ENCODE data around the gene FAM111A.

The FAM111A gene

DNA sequence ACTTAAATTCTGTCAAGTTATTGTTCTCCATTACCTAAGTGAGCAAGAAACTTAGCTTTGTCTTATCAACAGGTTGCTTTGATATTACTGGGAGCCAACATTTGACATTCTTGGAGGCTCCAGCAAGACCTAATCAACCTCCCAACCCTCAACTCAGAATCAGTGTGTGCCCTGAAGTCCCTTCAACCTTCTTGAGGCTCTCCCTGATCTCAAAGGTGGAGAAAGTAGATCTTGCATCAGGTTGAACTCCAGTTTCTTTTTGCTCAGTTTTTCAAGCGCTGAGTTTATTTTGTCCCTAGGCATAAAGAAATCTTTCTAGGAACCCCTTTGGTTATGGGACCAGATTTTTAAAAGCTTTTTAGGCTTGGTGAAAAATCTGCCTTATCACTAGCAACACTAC lies 1.4 kb downstream of the FAM111A start:
- no peak for DNase-seq

- peak; percentile 80 for DNase-seq
Observed at GRCh38 chr11:59144579-59145345, 2.1 kb downstream of the FAM111A start.

DNA sequence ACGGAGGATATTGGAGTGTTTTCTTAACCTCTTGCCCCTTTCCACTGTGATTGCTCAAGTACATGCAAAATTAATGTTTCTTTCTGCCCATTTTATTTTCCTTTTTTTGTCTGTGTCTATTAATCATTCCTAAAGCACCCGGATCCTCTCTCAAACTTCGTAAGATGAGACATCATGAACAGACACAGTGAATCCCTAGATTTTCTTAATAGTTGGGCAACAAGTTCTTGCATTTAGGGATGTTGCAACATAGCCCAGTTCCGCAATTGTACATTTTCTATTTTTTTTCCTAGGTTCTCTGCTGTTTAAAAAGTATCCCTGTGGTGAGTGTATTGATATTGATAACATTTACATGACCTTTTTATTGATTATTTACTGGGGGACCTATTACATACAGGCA lies 2.9 kb downstream of the FAM111A start:
- DNase-seq, result no peak

- DNase-seq, result no peak
Observed at GRCh38 chr11:59151761-59152160, 9.1 kb downstream of the FAM111A start.

GRCh38 chr11:59152312-59152951 lies 9.8 kb downstream of the FAM111A start:
- no peak for DNase-seq

DNA sequence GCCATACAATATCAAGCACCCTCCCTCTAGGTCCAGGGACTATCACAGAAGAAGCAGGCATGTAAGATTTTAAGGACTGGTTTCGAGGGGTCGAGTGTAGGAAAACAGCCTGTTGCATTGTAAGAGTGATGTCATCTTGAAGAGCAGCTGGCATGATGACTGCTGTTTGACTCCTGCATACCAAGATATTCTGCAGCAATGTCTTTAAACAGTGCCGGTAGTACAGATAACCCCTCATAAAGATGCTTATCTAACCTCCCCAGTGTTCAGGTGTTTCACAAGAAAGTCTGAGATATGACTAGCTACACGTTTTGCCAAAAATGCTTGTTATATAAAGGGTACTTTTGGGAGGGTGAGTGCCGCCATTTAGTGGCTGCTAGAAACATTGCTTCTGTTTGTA lies 12.0 kb downstream of the FAM111A start:
- no peak for DNase-seq

- no peak for DNase-seq
Observed at GRCh38 chr11:59157433-59157832, 14.8 kb downstream of the FAM111A start.

GRCh38 chr11:59158206-59159068 lies 15.8 kb downstream of the FAM111A start:
- peak; percentile 64 for DNase-seq

DNA sequence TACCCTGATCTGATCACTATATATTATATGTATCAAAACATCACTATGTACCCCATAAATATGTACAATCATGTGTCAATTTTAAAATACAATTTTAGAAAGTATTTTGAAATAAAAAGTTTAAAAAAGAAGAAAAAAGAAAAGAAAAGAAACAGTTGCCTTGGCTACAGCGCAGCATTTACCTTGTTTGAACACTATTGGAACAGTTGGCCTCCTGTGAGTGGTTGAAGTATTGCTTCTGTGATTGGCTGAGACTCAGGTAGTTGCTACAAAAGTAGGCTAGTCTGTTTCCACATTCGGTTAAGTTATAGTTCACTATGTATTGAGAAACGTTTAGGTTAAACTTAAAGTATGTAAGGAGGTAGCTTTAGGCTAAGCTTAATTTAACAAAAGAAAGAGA lies 21.4 kb downstream of the FAM111A start:
- no peak for DNase-seq

GRCh38 chr11:59171508-59172322 lies 29.1 kb downstream of the FAM111A start, which contains the start of gene DTX4:
Gene DTX4 (plus strand): TSS chr11:59172132. CDS start chr11:59172596, 464 bp downstream.
- peak; percentile 94 for DNase-seq

DNA sequence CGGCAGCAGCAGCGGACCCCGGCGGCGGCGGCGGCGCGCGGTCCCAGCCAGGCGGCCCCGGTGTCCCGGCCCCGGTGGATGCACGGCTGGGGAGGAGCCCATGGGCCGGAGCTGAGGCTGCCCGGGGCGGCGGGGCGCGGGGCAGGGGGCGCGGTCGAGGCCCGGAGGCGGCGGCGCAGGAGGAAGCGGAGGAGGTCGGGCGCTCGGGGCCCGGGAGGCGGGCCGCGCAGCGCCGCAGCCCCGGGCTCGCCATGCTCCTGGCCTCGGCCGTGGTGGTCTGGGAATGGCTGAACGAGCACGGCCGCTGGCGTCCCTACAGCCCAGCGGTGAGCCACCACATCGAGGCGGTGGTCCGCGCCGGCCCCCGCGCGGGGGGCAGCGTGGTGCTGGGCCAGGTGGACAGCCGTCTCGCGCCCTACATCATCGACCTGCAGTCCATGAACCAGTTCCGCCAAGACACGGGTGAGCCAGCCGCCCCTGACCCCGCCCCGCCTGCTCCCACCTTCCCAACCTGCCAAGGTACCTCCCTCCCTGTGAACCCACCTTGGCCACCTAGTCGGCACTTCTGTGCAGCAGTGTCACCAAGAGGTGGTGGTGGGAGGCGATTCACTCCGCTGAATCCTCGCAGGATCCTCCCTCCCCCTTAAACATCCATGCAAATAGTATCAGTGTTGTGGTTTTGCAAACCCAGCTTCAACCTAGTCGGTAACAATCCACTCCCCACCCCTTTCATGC lies 29.9 kb downstream of the FAM111A start:
- DNase-seq, result peak; percentile 34

GRCh38 chr11:59173080-59173963 lies 30.7 kb downstream of the FAM111A start:
- peak; percentile 32 for DNase-seq

- no peak for DNase-seq
Observed at GRCh38 chr11:59173964-59174663, 31.5 kb downstream of the FAM111A start.

DNA sequence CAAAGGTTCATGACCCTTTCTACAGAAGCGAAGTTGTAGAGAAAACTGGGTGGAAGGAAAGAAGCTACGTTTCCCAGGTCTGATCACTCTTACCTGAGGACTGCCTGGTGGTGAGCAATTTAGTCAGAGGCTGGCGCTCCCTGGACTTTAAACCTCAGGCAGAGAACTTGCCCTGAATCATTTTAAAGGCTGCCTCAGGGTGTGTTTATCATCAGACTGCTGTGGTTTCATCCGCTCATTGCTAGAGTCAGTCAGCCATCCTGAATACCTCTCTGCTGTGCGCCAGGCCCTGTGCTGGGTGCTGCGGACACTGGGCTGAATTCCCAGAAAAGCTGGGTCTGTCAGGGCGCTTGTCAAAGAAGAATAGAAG lies 32.0 kb downstream of the FAM111A start:
- no peak for DNase-seq

DNA sequence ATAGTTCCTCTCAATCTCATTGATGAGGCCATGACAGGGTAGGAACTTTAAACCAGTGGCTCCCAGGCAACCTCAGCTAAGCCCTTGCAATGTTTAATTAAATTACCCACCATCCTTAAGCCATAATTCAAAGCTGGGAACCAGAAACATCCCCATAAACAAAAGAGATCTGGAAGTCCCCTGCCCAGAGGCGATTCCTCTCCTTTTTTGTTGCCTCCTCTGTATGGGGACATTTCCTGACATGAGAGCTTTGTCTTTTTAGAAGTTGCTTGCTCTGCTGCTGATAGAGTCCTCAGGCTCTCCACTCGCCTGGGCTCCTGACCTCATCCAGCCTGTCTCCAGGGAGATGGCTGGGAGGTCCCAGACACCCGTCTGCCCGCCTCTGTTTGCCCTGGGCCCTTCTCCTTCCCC lies 32.4 kb downstream of the FAM111A start:
- no peak for DNase-seq

DNA sequence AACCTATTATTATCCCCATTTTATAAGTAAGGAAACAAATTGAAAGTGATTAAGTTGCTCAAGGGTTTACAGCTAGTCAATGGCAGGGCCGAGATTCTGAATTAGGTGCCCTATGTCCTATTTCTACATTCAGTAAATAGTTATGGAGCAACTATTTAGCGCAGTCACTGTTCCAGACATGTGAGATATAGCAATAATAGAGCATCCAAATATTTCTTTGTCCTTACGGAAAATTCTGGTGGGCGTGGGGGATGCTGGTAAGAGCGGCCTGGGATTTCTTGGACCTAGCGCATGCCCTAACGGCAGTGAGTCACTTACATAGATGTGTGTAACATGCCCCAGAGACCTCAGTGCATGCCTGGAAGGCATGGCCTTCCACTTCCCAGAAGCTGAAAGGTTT lies 33.7 kb downstream of the FAM111A start:
- no peak for DNase-seq

- DNase-seq, result no peak
Observed at GRCh38 chr11:59178402-59178801, 35.7 kb downstream of the FAM111A start.

DNA sequence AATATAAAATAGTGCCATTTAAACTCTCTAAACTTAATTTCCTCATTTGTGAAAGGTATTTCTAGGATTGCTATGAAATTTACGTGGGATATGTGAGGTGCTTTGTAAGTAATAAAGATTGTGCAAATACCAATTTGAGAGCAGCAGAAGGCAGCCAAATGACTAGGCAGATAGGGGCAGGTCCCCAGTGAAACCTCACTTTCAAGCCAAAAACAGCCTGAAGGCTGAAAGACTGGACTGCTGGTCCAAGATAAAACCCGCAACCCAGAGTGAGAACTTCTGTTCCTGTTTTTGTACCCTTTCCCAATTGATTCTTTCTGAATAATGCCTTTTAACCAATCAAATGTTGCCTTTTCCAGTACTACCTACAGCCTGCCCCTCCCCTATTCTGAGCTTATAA lies 36.5 kb downstream of the FAM111A start:
- DNase-seq, result no peak

DNA sequence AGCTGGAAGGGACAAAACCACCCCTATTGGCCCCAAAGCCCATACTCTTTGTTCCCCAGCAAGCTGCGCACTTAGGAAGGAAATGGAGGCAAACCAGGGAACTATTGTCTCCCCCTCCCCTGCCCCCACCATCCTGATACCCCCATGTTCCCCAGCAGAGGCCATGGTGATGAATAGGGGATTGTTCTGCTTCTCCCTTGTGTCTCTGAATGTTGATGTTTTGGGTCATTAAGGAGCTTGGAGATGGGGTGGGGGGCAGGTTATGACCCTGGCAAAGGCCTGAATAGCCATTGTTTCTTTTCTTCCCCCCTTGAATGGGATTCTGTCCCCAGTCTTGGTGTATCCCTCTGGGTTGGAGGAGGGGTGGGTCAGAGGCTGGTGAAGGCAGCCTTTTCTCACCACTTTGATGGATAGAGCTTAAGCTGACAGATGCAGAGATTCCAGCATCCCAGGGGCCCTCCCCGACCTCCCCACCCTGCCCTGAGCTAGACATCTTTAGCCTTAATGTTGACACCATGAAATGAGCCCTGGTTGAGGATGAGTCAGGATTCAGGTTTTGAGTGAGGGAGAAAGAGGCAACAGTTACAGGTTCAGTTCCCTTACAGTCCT lies 37.6 kb downstream of the FAM111A start:
- DNase-seq, result no peak

DNA sequence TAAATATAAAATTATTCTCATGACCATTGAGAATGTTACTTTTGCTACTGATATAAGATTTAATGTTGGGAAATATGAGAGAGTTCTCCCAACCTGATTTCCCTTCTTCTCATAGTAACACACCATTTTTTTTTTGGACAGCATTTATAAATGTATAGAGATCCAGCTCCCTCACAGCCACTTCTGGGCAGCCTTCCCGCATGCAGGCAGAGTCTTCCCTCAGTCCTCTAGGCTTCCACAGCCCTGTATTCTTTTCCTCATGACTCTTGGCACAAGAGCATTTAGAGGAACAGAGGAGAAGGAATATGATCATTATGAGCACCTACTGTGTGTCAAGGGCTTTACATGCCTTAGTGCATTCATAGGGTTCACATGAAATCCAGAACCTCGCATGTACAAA lies 38.3 kb downstream of the FAM111A start:
- DNase-seq, result no peak

All from stimulated activated CD8-positive, alpha-beta memory T cell treated with anti-CD3 and anti-CD28 coated beads, Interleukin-4, amount 100 ng/mL, for 48 hours (primary cell).